ENCODE data around the gene LRRC75B. TPM values are rescaled to one million over a fixed set of nuclear protein-coding genes. Genes with fewer than 3 reads are reported as not detected.

LRRC75B gene
- 3.9 and 4.2 TPM in 2 replicates for total RNA-seq

DNA sequence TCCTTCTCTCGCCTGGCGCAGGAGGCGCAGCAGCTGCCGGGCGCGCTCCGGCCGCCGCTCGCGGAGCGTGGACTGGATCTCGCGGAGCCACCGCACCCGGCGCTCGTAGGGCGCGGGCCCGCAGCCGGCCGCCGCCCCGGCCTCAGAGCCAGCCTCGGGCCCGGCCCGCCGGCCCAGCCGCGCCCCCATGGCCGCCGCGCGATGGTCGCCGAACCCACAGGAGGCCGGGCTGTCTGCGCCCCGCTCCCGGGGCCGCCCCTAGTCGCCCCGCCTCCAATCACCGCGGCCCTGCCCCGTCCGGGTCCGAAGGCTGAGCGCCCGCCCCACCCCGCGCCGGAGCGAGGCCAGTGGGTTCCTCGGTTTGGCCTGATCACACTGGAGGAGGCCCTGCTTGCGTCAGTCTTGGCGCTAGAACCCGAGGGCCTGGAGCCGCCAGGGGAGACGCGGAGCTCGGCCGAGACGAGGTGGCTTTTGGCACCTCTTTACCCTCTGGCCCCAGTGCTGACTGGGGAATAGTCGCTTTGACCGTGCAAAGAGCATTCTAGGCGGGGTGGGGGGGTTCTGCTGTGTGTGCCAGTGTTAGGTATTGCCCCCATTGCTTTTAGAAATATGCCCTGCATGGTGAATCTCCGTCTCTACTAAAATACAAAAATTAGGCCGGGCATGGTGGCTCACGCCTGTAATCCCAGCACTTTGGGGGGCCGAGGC, at the start of gene LRRC75B:
LRRC75B (minus strand) TSS at position 223 of the 708 bp plus-strand sequence; CDS start at position 189, 34 bp downstream.

DNA sequence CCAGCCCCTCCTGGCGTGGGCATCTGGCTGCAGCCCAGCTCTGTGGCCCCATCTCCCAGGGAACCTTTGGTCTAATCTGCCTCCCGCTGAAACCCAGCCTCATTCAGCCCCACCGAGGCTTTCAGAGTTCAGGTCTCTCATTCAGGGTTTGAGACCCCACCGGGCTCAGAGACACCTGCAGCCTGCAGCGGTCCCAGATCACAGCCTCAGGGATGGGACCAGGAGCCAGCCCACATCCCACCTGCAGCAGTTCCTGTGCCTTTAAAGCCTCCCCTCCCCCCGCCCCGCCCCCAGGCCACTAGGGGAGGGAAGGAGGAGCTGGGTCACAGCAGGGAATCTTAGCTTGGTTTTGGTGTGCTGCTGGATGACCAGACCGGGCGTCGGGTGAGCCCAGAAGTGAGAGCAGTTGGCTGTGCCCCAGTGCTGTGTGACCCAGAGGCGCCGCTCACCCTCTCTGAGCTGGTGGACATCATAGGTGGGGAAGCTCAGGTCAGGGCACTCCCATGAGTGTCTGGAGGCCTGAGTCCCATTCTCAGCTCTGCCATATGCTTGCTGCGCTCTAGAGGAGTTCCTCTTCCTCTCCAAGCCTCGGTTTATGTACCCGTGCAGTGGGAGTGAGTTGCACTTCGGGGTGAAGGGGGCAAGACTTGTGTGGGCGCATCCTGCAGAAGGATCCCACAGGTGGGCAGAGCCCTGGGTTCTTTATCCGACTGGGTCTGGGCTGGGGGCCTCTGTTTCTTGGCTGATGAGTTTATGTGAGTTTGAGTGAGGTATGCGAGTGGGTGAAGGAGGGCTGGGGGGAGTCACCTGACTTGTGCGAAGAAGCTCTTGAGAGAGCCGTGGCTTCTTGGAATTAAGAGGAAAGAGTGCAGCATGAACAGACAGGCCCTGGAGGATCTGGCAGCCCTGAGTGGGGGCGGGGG, 10.2 kb upstream of the LRRC75B start, which contains the start of gene GGT1:
GGT1 (plus strand) TSS at position 347 of the 923 bp plus-strand sequence. CDS start 7,889 bp downstream, outside the sequence.

DNA sequence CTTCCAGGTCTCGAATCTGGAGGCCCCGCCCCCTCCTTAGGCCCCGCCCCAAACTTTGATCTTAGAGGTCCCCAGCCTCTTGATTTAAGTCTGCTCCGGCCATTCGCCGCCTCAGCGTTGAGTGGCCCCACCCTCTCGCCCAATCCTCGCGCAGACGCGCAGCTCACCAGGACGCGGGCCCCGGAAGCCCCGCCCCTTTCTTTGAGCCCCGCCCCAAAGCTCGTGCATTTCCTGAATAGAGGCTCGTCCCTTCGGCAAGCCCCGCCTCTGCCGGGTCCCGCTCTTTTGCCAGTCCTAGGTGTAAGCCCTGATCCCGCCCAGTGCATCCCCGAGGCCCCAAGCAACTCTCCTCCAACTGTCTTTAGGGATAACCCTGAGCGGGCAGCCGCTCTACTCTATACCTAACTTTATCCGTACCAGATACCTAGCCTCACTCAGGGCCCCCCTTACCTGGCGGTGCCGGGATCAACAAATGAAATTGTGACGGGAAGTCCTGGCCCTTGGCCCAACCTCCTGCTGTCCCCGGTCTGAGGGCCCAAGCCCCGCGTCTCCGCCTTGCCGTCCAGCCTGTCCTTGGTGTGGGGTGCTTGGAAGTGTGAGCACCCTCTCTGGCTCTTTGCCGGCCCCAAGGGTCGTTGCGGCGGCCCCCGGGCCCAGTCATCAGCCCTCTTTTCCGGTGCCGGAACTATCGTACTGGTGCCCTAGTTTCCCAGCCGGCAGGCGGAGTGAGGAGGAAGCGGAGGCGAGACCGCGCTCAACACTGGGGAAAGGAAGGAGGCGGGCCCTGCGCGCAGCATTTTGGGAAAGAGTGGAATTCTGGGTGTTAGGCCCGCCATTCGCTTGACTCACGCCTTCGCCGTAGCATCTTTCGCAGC, 37.5 kb downstream of the LRRC75B start, which contains the start of gene SNRPD3:
SNRPD3 (plus strand) TSS at position 835 of the 875 bp plus-strand sequence. CDS start 1,676 bp downstream, outside the sequence.

GRCh38 chr22:24554313-24555164, 38.3 kb downstream of the LRRC75B start, which contains the start of gene GUCD1:
Gene GUCD1, minus strand, starts transcription at chr22:24555138. Its CDS starts 147 bp downstream, at chr22:24554991.

Other genes starting within 250 kb of the LRRC75B start
- gene ADORA2A, start 165.5 kb downstream of the LRRC75B start, total RNA-seq = 0.32 and 1.3 TPM in 2 replicates
- gene UPB1, start 97.7 kb downstream of the LRRC75B start, total RNA-seq = not detected in 2 replicates
- 85.4 and 95.1 TPM in 2 replicates for gene GUCD1, start 37.9 kb downstream of the LRRC75B start, total RNA-seq
- gene SNRPD3, start 37.1 kb downstream of the LRRC75B start, total RNA-seq = 66.2 and 80.1 TPM in 2 replicates
- 1.5 and 2.2 TPM in 2 replicates for gene GGT1, start 10.1 kb upstream of the LRRC75B start, total RNA-seq
- not detected in 2 replicates for gene PIWIL3, start 181.6 kb upstream of the LRRC75B start, total RNA-seq
- 0.13 and 0.22 TPM in 2 replicates for gene SGSM1, start 213.1 kb upstream of the LRRC75B start, total RNA-seq

All from articular chondrocyte of knee joint (primary cell).